CD4-positive, alpha-beta T cell treated with Interleukin-17A for 4 hours (primary cell): Measurements from ENCODE around the gene SLC26A5.

Source experiments
- DNase-seq: peaks from one replicate; pipeline ENCODE4 v3.0.0-alpha.2; 2020; ENCODE audit warnings: mixed read lengths

Gene SLC26A5

GRCh38 chr7:103347507-103348267 lies 98.3 kb downstream of the SLC26A5 start, which contains the start of gene PSMC2:
Gene PSMC2, plus strand, starts transcription at chr7:103347643. Its CDS starts 69 bp downstream, at chr7:103347712.
- DNase-seq = peak; percentile 80

GRCh38 chr7:103346396-103346795 lies 99.6 kb downstream of the SLC26A5 start:
- no peak for DNase-seq

GRCh38 chr7:103344453-103345149 lies 101.4 kb downstream of the SLC26A5 start, which contains the start of gene DNAJC2:
Gene DNAJC2, minus strand, starts transcription at chr7:103344767. Its CDS starts 145 bp downstream, at chr7:103344622.
- DNase-seq = peak; percentile 87

DNA sequence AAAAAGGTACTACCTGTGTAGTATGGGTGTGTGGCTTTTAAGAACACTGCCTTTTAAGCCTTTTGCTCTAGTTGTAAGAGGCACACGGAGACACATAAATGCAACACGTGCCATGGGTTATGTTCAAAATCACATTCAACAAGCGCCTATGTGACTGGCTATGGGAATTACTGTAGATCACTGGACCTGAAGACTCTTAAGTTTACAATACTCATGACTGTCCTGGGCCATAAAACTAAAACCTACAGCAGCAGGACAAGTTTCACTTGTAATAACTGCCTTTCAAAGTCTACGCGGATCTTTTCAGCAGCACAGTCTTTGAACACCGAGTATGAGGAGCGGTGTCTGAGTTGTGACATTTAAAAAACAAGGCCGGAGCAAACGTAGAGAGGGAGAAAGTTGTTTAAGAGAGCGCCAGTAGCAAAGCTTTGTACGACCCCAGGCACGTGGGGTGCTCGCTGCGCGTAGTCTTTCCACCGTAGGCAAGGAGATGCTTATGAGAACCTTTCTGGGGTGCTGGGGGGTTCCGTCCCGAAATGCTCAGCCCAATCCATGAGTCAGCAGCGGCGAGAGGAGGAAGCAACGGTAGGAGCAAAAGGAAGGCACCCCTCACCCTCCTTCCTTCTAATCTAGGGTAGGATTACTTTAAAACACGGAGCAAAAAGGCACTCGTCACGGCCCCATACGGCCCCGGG lies 102.1 kb downstream of the SLC26A5 start:
- peak; percentile 51 for DNase-seq

DNA sequence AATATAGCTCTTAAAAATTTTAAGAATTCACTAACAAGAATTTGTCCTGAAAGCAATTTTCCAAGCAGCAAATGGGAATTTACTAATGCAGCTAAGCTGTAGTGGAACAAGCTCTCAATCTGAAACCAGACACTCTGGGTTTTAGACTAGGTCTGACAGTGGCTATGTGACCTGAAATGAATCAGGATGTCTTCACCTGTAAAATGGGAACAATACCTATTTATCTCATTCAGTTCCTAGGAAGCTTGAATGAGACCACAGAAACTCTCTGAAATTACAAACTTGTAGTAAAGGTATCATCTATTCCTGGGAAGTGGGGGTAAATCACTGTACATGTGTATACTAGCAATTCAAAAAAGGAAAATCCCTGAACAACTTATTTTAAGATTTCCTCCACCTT lies 102.7 kb downstream of the SLC26A5 start:
- no peak for DNase-seq

DNA sequence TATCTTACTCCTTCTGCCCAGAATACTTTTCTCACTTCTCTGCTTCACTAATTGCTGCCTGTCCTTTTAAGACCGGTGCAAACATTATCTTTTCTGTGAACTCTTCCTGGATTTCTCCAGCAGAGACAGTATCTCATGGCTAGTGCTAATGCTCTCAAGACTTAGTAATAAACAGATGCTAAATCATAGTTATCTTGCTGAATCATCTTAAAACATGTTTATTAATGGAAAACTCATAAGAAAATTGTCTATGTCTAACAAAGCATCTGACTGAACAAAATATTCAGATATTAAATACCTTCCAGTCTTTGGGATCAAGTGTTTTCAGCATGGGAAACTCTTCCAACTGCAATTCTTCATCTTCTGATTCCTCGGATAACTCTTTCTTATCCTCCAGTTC lies 104.5 kb downstream of the SLC26A5 start:
- DNase-seq = no peak

DNA sequence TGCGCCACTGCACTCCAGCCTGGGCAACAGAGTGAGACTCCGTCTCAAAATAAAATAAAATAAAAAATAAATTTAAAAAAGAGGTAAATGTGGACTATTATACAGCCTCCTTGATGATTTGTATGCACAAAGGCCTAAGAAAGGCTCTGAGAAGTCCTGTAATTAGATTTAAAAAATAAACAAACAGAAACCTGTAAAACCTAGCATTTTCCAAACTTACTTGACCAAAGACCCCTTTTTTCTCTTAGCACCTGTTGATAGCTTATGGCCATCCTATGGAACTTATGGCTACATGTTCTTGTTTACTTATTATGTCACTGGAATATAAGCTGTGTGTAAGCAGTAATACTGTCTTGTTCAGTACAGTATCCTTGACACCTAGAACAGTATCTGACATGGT lies 107.1 kb downstream of the SLC26A5 start:
- no peak for DNase-seq

DNA sequence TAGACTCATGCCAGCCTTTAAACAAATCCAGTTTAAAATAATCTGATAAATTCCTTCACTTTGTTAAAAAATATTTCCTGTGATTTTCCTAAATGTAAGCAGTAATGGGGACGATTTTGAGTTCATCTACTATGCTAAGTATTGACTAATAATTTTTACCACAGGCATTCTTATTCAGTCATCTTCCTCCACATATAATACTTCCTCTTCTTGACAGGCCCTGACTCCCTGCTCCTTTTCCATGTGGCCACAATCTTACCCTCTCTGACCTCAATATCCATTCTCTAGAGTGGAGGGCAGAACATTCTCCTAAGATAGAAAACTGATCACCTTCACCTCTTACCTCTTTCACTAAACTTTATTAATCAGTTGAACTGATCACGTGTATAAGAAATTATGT lies 109.2 kb downstream of the SLC26A5 start:
- no peak for DNase-seq

GRCh38 chr7:103325744-103326143 lies 120.3 kb downstream of the SLC26A5 start:
- no peak for DNase-seq
